CD4-positive, alpha-beta T cell treated with Interleukin-10 for 1 hour (primary cell): Measurements from ENCODE around the gene SPRY1.

Experiments
- DNase-seq: peaks from one replicate; pipeline ENCODE4 v3.0.0-alpha.2; 2020

Gene SPRY1

DNA sequence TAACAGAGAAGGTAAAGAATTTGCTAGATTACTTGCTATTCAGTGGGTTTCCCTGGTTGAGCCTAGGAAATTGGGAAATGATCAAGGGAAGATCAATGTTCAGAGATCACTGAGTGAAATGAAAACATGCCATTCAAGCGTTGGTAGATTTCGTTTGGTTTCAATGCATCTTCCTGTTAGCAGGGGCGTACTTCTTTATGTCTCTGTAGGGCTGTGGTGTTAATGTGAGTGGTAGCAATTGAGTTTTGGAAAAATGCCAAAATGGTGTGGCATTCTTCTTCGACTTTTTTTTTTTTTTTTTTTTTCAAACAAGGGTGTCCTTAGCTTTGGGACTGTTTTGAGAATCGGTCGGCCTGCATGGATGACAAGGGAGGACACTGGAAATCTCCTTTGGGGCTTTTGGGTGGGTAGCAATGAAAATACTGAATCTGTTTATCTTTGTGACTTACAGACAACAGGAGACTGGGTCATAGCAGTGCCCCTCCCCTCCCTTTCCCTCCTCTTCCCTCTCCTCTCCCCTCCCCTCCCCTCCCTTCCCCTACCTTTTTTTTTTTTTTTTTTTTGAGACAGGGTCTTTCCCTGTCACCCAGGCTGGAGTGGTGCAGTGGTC lies 50.4 kb downstream of the SPRY1 start:
- DNase-seq: no peak

- DNase-seq: no peak
Measured at GRCh38 chr4:123449362-123449761, 52.8 kb downstream of the SPRY1 start.

DNA sequence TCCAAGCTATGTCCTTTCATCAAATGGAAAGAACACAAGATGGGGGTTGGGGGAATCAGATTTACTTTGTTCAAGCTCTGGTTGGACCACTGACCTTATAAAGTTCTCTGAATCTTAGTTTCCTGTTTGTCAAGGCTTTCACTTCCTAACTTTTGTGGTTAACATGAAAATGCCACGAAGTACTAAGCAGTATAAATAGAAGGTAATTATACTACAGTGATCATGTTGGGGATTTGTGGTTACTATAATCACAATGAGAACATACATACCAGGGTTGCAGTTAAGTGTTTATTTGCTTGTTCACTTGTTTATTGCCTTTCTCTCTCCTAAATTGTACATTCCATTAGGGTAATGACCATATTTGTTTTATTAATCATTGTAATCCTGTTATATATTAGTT lies 53.2 kb downstream of the SPRY1 start:
- no peak for DNase-seq

DNA sequence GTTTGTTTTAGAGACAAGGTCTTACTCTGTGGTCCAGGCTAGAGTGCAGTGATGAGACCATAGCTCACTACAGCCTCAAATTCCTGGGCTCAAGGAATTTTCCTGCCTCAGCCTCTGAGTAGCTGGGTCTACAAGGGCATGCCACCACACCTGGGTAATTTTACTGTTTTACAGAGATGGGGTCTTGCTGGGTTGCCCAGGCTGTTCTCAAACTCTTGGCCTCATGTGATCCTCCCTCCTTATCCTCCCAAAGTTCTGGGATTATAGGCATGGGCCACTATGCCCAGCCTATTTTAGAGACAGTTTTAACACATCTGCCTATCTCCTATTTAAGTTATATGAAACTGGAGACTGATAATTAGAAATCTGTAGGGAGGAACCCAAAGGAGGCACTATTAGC lies 53.8 kb downstream of the SPRY1 start:
- no peak for DNase-seq

DNA sequence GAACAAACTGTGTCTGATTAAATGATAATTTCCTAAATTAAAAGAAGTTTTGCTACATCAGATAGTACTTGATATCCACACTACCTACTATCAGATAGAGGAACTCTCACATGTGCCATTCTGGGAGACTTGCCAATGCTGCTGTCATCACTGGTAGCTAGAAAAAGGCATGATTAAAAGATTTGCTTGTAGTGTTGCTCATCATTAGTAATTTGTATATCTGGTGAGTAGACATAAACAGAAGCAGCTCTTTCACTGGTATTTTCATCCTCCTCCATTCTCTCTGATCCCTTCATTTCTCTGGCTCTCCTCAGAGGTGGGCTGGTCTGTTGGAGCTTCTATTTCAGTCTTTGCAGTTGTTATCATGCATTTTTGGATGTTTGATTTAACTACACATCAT lies 56.0 kb downstream of the SPRY1 start:
- DNase-seq: no peak

DNA sequence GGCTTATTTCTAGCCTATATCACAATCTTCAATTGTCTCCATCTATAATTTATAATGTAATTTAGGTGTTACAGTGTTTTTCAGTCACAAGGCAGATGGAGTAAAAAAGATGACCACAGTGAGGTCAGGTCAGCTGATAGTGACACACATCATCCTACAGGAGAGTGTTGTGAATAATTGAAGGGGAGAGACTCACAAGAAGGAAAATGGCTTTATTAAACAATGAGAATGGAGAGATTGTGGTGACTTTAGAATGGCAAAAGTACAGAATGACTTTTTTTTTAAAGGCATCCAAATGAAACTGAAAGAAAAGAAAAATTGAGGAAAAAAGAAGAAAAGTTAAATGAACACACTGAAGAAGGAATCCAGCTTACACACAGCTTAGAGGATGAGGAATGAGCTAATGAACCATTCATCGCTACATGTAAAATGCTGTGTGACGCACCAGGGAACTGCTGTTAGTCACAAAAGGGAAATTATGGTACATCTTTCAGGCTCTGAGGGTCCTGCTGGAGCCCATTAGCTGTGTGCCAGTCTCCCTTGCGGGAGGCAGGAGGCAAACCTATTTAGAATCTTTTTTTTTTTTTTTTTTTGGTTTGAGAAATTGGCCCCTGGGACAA lies 56.6 kb downstream of the SPRY1 start:
- DNase-seq: no peak
